Hepatocyte (in vitro differentiated cells): ENCODE results near the gene FAM222A. TPM values are rescaled to one million over a fixed set of nuclear protein-coding genes. Genes with fewer than 3 reads are reported as not detected.
A peak's percentile ranks its signal among the peaks of the same experiment; 100 is the strongest.

Source experiments
- DNase-seq: peaks from one replicate; pipeline ENCODE4 v3.0.0-alpha.2; 2016; ENCODE audit warnings: low spot score
- H2AFZ ChIP-seq: fragments of 200-600 bp; sonication (generic); 2 replicates; pipeline ENCODE4 v1.6.0; 2016; ENCODE audit warnings: antibody characterized with exemption, mild to moderate bottlenecking
- H3K27ac ChIP-seq: fragments of 200-600 bp; sonication (generic); 2 replicates; pipeline ENCODE4 v1.5.1; 2016; ENCODE audit warnings: mild to moderate bottlenecking
- H3K27me3 ChIP-seq: fragments of 200-600 bp; sonication (generic); 2 replicates; pipeline ENCODE4 v1.6.1; 2016
- H3K36me3 ChIP-seq: fragments of 200-600 bp; sonication (generic); replicated peaks from 2 replicates; pipeline ENCODE4 v1.5.1; 2016; ENCODE audit warnings: low read depth; ENCODE audit not compliant: insufficient read depth
- H3K4me1 ChIP-seq: fragments of 200-600 bp; sonication (generic); 2 replicates; pipeline ENCODE4 v1.5.1; 2016; ENCODE audit warnings: mild to moderate bottlenecking, moderate library complexity; ENCODE audit not compliant: insufficient read depth
- H3K4me2 ChIP-seq: fragments of 200-600 bp; sonication (generic); 2 replicates; pipeline ENCODE4 v1.6.0; 2016
- H3K4me3 ChIP-seq: fragments of 200-600 bp; sonication (generic); 2 replicates; pipeline ENCODE4 v1.5.1; 2016; ENCODE audit warnings: mild to moderate bottlenecking
- H3K79me2 ChIP-seq: fragments of 200-600 bp; sonication (generic); 2 replicates; pipeline ENCODE4 v1.6.0; 2017; ENCODE audit warnings: mild to moderate bottlenecking
- H3K9me2 ChIP-seq: fragments of 200-600 bp; sonication (generic); replicated peaks from 2 replicates; pipeline ENCODE4 v1.6.0; 2017; ENCODE audit warnings: mild to moderate bottlenecking; ENCODE audit not compliant: insufficient read depth
- H3K9me3 ChIP-seq: fragments of 200-600 bp; sonication (generic); 2 replicates; pipeline ENCODE4 v1.5.1; 2016; ENCODE audit warnings: low read depth, mild to moderate bottlenecking
- H4K20me1 ChIP-seq: fragments of 200-600 bp; sonication (generic); 2 replicates; pipeline ENCODE4 v1.6.0; 2016; ENCODE audit warnings: mild to moderate bottlenecking; ENCODE audit not compliant: insufficient read depth, poor library complexity, severe bottlenecking
- EZH2 ChIP-seq: fragments of 200-600 bp; sonication (generic); IDR thresholded peaks from 2 replicates; pipeline ENCODE4 v1.6.1; 2016; ENCODE audit warnings: antibody characterized with exemption, mild to moderate bottlenecking, borderline replicate concordance
- EZH2phosphoT487 ChIP-seq: fragments of 200-600 bp; sonication (generic); IDR thresholded peaks from one replicate; pipeline ENCODE4 v1.6.1; 2018; ENCODE audit warnings: antibody characterized with exemption, mild to moderate bottlenecking, low read depth, moderate library complexity; ENCODE audit not compliant: unreplicated experiment, severe bottlenecking
- WGBS: methylation state at CpG from one replicate; pipeline ENCODE4 v1.1.6; 2016; ENCODE audit warnings: low lambda C conversion rate; ENCODE audit errors: missing lambda C conversion rate; 5-methylcytosine and 5-hydroxymethylcytosine counted together
- polyA plus RNA-seq: library from polyadenylated mRNA; unstranded; fragments of >200 nt; fragmentation: Nextera tagmentation; extraction: Ambion mirVana; gene quantifications from 2 replicates; pipeline ENCODE4 v1.2.1, GENCODE V29; 2016
- total RNA-seq: library from RNA; depleted of rRNA; stranded (reverse); fragments of >200 nt; gene quantifications from 2 replicates; pipeline ENCODE4 v1.2.3, GENCODE V29; 2014
- TF ChIP-seq, protein P1 (sequence below): fragments of 200-600 bp; sonication (generic); IDR thresholded peaks from 2 replicates; pipeline ENCODE4 v1.5.1; 2016; ENCODE audit warnings: antibody characterized with exemption, mild to moderate bottlenecking; ENCODE audit not compliant: poor library complexity

FAM222A gene
- total and polyA plus RNA-seq, 2 experiments from 2014 or later: 7.4 to 11.3 TPM

DNA sequence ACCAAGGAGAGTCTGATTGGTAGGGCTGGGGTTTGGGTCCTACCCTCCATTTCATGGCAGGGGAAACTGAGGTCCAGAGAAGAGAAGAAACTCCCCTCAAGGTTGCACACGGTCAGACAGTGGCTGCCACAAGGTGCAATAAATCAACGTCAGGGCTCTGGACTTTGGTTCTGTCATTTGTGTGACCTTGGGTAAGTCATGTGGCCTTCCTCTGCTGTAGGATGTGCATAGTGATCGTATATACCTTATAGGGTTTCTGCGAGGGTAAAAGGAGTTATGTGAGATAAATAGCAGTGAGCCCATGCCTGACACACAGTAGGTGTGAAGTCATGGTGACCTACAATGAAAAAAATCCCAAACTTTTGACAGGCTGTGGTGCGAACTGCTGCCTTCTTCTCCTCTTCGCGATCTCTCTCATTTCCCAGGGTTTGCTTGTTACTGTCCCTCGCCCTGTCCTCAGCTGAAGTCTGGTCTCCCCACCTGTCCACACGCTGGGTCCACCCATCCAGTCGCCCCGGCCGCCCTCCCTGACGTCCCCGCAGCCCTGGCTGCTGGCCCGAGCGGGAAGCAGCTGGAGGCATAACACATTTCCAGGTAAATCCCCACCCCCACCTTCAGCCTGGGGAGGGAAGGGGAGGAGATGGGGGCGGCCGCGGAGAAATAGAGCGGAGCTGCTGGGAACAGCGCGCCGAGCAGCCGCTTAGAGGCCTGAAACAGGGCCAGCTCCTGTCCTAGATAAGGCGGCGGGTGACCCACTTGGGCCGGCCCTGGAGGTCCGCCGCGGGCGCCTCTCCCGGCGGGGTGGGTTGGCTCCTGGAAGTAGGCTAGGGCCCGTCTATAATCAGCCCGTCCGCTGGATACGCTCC is 1.8 kb upstream of the FAM222A start:
- H3K4me2 ChIP-seq: no peak overlapping the region
- H2AFZ ChIP-seq: no peak overlapping the region
- H3K27me3 ChIP-seq: peaks cover 9% of the 10 kb centered on the region
- H4K20me1 ChIP-seq: no peaks in the 10 kb centered on the region
- H3K27ac ChIP-seq: no peak overlapping the region
- H3K79me2 ChIP-seq: peaks cover 6% of the 10 kb centered on the region
- no peaks in the 10 kb centered on the region for H3K9me2 ChIP-seq
- no peak overlapping the region for H3K4me3 ChIP-seq
- whole genome bisulfite sequencing: 35% methylated on average over 32 of the region's 37 CpGs
- peaks cover 22% of the 10 kb centered on the region for H3K4me1 ChIP-seq
- no peak for TF ChIP-seq EZH2
- TF ChIP-seq EZH2phosphoT487: no peak
- TF ChIP-seq, protein P1, sequence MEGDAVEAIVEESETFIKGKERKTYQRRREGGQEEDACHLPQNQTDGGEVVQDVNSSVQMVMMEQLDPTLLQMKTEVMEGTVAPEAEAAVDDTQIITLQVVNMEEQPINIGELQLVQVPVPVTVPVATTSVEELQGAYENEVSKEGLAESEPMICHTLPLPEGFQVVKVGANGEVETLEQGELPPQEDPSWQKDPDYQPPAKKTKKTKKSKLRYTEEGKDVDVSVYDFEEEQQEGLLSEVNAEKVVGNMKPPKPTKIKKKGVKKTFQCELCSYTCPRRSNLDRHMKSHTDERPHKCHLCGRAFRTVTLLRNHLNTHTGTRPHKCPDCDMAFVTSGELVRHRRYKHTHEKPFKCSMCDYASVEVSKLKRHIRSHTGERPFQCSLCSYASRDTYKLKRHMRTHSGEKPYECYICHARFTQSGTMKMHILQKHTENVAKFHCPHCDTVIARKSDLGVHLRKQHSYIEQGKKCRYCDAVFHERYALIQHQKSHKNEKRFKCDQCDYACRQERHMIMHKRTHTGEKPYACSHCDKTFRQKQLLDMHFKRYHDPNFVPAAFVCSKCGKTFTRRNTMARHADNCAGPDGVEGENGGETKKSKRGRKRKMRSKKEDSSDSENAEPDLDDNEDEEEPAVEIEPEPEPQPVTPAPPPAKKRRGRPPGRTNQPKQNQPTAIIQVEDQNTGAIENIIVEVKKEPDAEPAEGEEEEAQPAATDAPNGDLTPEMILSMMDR: no peak
- H3K9me3 ChIP-seq: no peaks in the 10 kb centered on the region
- DNase-seq: no peak
- H3K36me3 ChIP-seq: no peaks in the 10 kb centered on the region

- peak; percentile 87 for DNase-seq
- Histone ChIP-seq H3K36me3 (no peaks in the 10 kb centered on the region), H3K4me1 (peaks cover 24% of the 10 kb centered on the region), H3K79me2 (peaks cover 6% of the 10 kb centered on the region), H3K9me3 (no peaks in the 10 kb centered on the region), H2AFZ (peak overlapping the region; percentile 54), H3K4me2 (peak overlapping the region; percentile 92), H3K9me2 (no peaks in the 10 kb centered on the region), H3K27ac (peak overlapping the region; percentile 37), H3K4me3 (peak overlapping the region; percentile 76), H4K20me1 (peaks cover 2% of the 10 kb centered on the region), H3K27me3 (peaks cover 24% of the 10 kb centered on the region)
- TF ChIP-seq EZH2: no peak
- TF ChIP-seq EZH2phosphoT487: no peak
- TF ChIP-seq, protein P1: peak; percentile 7
- WGBS: 2% methylated on average over 33 of the region's 96 CpGs
Observed at GRCh38 chr12:109714141-109714912, 702 bp downstream of the FAM222A start.

DNA sequence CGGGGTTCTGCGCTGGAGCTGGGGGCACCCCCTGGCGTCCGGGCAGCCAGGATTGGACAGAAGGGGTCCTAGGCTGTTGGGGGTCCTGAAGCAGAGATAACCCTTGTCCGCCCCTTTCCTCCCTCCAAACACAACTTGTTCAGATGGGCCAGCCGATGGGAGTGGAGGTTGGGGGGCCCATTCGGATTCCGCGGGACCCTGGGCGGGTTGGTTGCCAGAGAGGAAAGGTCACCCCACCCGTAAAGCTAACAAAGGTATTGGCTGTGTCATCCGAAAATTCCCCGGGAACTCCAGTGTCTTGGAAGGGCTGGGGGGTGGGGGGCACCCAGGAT is 1.3 kb downstream of the FAM222A start:
- TF ChIP-seq EZH2phosphoT487: no peak
- TF ChIP-seq EZH2: no peak
- peaks cover 2% of the 10 kb centered on the region for H4K20me1 ChIP-seq
- H3K4me2 ChIP-seq: peak overlapping the region; percentile 92
- H3K9me2 ChIP-seq: no peaks in the 10 kb centered on the region
- no peaks in the 10 kb centered on the region for H3K9me3 ChIP-seq
- H3K27ac ChIP-seq: no peak overlapping the region
- no peak for DNase-seq
- 48% methylated on average over 13 of the region's 13 CpGs for WGBS
- H3K4me1 ChIP-seq: peaks cover 24% of the 10 kb centered on the region
- H3K36me3 ChIP-seq: no peaks in the 10 kb centered on the region
- peak overlapping the region; percentile 76 for H3K4me3 ChIP-seq
- H2AFZ ChIP-seq: no peak overlapping the region
- H3K27me3 ChIP-seq: peaks cover 24% of the 10 kb centered on the region
- H3K79me2 ChIP-seq: peaks cover 6% of the 10 kb centered on the region
